GM21447 (cell line): ENCODE results near the gene ZNF774.
"Not testable (repeated sequence)": the region's sequence is repeated elsewhere in the genome, so short reads cannot be mapped to it uniquely, and the experiment has no call there.

Source experiments
- ATAC-seq: cut with Tn5 transposase; IDR thresholded peaks from one replicate; pipeline ENCODE4 v1.9.1; 2021; ENCODE audit not compliant: unreplicated experiment

Gene ZNF774

DNA sequence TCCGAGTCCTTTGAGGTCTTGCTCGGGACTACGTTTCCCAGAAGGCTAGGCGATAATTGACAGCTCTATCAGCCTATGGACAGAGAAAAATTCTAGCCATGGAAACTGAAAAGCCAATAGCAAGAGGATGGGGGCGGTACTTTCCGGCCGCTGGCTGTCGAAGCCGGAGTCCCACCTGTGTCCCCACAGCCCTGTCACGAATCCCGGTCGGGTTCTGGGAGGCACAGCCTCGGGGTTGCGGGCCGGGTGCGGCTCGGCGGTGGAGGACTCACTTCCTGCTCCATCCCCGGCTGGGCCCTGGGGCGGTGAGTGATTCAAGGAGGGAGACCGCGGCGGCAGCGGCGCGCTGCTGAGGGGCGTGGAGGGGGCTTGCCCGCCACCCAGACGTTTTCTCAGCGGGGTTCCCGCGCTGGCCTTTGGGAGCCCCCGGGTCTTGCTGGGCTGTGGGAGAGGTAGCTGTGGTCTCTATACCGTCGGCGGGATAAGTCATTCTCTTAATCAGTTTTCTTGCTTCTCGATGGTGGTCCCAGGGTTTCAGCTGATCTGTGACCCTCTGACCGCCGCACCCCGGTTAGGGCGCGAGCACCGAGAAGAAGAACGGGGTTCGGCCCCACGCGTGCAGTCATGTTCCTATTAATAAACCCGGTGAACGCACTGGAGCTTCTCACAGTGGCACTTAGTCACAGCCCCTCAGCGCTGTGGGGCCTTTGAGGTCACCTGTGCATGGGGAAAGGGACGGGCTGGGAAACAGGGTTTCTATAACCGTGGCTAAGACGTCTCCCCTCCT is at the start of gene ZNF774:
TSS of gene ZNF774 (plus strand) at position 178 of the 787 bp plus-strand sequence. CDS start 2,377 bp downstream, outside the sequence.
- peak; percentile 99 for ATAC-seq

DNA sequence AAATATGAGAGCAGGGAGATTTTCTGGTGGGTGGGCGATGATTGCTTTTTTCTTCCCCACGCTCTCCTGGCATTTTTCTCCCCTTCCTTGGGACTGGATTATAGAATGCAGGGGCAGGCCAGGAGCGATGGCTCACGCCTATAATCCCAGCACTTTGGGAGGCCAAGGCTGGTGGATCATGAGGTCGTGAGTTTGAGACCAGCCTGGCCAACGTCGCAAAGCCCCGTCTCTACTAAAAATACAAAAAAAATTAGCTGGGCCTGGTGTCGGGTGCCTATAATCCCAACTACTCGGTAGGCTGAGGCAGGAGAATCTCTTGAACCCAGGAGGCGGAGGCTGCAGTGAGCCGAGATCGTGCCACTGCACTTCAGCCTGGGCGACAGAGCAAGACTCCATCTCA is 46.7 kb upstream of the ZNF774 start:
- not testable (repeated sequence) for ATAC-seq

DNA sequence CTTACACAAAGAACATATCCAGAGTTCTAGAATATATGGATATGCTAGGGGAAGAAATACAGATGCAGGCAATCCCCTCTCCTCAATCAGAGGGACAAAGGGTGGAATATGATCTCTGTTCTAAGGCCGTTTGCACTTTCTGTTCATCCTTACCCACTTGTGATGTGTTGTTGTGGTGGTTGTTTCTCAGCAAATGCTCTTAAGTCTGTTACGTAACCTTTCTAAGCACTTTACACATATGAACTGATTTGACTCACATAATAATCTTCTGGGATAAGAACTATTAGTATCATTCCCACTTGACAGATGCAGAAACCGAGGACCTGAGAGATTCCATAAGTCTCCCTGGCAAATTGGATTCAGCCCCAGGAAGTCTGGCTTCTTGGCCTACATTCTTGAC is 46.2 kb upstream of the ZNF774 start:
- ATAC-seq = no peak

GRCh38 chr15:90306560-90306959 is 45.5 kb upstream of the ZNF774 start:
- ATAC-seq = peak; percentile 86

GRCh38 chr15:90307661-90308060 is 44.4 kb upstream of the ZNF774 start:
- ATAC-seq = no peak

DNA sequence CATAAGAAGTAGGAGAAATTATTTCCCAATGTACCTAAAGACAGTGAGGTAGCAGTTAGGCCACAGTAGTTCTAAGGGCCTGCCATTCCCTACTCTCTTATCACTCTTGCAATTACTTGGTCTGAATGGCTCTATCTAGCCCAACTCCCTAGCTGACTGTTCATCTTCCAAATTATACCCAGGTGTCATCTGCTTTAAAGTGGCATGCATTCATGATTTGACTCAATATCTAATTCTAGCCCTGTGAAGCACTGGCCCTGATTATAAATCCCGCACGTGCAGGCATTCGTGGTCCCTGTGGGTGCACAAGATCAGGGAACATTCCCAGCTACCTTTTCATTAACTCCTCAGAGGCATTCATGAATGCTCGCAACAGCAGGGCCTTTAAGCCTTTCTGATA is 43.1 kb upstream of the ZNF774 start:
- no peak for ATAC-seq

GRCh38 chr15:90315278-90315982 is 36.7 kb upstream of the ZNF774 start:
- no peak for ATAC-seq

GRCh38 chr15:90316139-90316538 is 35.9 kb upstream of the ZNF774 start:
- no peak for ATAC-seq

GRCh38 chr15:90318591-90318990 is 33.5 kb upstream of the ZNF774 start:
- ATAC-seq = no peak

DNA sequence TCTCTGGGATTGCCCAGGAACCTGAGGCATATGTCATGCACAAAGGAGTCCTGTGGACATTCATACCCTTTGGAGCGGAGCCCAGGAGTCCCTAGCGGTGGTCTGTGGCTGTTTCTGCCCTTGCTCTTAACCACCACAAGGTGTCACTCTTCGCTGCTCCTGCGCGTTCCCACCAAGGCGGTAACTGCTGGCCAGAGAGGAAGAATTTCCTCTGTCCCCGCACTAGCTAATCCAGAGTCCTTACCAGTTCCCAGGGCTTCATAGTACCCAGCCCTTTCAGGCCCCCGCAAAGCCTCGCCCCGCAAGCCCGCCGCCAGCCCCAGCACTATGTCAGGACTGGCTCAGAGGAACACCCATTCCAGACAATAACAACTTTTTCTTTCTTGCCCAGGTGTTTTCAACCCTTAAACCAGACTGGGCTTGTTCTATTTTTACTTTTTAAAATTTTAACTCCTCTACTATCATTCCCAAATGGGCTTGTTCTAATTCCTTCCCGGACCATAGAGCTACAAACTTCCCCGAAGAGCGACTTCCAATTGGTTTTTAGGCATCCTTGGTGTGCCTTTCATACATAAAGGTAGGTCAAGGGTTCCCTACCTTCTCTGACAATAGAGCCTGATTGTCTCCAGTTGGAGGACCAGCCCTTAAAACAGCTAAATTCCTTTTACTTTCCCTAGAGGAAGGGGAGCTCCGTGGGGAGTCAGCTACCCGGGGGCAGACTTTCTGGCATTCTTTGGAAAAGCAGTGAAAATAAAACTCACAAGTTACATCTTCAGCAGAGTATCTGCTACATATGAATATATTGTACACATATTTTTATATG is 31.8 kb upstream of the ZNF774 start:
- ATAC-seq = peak; percentile 95

GRCh38 chr15:90320885-90321278 is 31.2 kb upstream of the ZNF774 start:
- ATAC-seq = no peak

DNA sequence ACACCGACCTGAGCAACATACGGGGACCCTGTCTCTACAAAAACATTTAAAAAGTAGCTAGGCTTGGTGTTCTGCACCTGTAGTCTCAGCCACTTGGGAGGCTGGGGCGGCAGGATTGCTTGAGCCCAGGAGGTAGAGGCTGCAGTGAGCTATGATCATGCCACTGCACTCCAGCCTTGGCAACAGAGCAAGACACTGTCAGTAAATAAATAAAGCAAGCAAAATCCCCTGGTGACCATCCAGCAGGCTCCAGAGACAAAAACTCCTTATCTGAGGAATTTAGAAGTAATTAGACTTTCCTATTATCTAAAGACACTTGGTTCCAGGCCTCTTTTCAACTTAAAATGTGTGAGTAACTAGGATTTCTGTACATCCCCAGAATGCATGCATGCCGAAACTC is 29.5 kb upstream of the ZNF774 start:
- no peak for ATAC-seq

GRCh38 chr15:90325726-90326125 is 26.4 kb upstream of the ZNF774 start:
- no peak for ATAC-seq

- ATAC-seq = no peak
Measured at GRCh38 chr15:90326441-90326840, 25.6 kb upstream of the ZNF774 start.

DNA sequence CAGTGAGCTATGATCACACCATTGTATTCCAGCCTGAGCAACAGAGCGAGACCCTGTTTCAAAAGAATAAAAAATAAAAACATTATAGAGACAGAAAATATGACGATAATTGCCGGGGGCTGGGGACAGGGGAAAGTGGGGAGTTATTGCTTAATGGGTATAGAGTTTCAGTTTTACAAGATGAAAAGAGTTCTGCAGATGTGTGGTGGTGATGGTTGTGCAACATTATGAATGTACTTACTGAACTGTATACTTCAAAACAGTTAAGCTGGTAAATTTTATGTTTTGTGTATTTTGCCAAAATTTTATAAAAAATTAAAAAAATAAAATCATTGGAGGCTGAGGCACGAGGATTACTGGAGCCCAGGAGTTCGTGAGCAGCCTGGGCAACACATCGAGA is 24.8 kb upstream of the ZNF774 start:
- no peak for ATAC-seq

- no peak for ATAC-seq
Measured at GRCh38 chr15:90334304-90334731, 17.8 kb upstream of the ZNF774 start.

- no peak for ATAC-seq
Measured at GRCh38 chr15:90336705-90337141, 15.4 kb upstream of the ZNF774 start.

- ATAC-seq = no peak
Measured at GRCh38 chr15:90337256-90337655, 14.8 kb upstream of the ZNF774 start.

GRCh38 chr15:90338532-90338931 is 13.6 kb upstream of the ZNF774 start:
- ATAC-seq = no peak

- ATAC-seq = no peak
Measured at GRCh38 chr15:90340345-90340744, 11.7 kb upstream of the ZNF774 start.

DNA sequence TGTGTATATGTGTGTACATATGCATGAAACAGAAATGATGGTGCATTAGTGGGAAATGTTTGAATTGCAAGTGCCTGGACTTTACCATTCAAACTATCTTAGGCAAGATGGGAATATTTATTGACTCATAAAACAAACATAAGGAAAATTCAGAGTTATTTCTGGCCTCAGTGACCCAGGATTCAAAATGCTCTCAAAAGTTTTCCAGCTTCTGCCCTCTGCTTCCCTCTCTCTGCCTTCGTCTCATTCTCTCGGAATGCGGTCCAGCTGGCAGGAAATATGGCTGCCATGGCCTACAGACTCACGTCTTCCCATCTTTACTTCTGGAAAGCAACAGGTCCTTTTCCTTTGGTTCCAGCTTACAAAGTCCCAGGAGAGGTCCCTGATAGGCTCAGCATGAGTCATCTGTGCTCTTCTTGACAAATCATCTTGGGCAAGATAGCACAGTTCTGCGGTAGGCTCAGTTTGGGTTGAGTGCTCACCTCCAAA is 8.7 kb upstream of the ZNF774 start:
- no peak for ATAC-seq
